ENCODE results near the gene VSIG8. TPM values are rescaled to one million over a fixed set of nuclear protein-coding genes. Genes with fewer than 3 reads are reported as not detected.

Gene VSIG8
- total and polyA plus RNA-seq, 2 of the 8 experiments (the other 6 are each of a cell fraction or from before 2014, with no cell fraction given) = not detected

DNA sequence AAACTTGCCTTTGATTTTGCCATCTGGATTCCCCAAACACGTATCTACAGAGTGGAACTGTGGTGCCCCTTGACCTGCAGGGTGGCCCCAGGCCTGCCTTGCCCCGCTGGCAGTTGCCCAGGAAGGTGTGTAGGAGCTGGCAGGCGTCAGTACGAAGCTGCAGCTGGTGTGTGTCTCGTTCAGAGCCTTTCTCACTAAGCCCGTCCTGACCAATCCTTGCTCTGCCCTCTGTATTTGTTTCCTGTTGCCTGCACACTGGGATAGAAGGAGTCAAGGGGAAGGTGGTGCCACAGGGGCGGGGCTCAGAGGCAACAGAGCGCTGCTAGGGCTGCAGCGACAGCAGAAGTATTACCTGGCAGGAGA, 5.2 kb upstream of the VSIG8 start (continued):
- TF ChIP-seq CHD7 (IDR thresholded peaks at IDR 0.05; ENCODE audit: insufficient replicate concordance, low read length) (no peak), RAD21 (IDR thresholded peaks at IDR 0.05 in 1 of 2, conservative IDR thresholded peaks at IDR 0.05 in 1 of 2; ENCODE audit: low read depth in 2 of 2, low read length in 2 of 2) (no peak), CTBP2 (IDR thresholded peaks at IDR 0.05; ENCODE audit: borderline replicate concordance, insufficient read depth, insufficient read length, low read length) (no peak), GABPA (IDR thresholded peaks at IDR 0.05; ENCODE audit: borderline replicate concordance, insufficient read depth, low read length) (no peak)
- TF ChIP-seq, protein P1, sequence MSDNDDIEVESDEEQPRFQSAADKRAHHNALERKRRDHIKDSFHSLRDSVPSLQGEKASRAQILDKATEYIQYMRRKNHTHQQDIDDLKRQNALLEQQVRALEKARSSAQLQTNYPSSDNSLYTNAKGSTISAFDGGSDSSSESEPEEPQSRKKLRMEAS (IDR thresholded peaks at IDR 0.05) = no peak
- TF ChIP-seq, protein P2, sequence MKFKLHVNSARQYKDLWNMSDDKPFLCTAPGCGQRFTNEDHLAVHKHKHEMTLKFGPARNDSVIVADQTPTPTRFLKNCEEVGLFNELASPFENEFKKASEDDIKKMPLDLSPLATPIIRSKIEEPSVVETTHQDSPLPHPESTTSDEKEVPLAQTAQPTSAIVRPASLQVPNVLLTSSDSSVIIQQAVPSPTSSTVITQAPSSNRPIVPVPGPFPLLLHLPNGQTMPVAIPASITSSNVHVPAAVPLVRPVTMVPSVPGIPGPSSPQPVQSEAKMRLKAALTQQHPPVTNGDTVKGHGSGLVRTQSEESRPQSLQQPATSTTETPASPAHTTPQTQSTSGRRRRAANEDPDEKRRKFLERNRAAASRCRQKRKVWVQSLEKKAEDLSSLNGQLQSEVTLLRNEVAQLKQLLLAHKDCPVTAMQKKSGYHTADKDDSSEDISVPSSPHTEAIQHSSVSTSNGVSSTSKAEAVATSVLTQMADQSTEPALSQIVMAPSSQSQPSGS (IDR thresholded peaks at IDR 0.05; ENCODE audit: low read length) = no peak
